ENCODE data around the gene FAM200A.
"Not testable (repeated sequence)": the region's sequence is repeated elsewhere in the genome, so short reads cannot be mapped to it uniquely, and the experiment has no call there.

The FAM200A gene
- 2.3 to 10.3 (median 6.5) reads per million in 18 experiments for total RNA-seq

DNA sequence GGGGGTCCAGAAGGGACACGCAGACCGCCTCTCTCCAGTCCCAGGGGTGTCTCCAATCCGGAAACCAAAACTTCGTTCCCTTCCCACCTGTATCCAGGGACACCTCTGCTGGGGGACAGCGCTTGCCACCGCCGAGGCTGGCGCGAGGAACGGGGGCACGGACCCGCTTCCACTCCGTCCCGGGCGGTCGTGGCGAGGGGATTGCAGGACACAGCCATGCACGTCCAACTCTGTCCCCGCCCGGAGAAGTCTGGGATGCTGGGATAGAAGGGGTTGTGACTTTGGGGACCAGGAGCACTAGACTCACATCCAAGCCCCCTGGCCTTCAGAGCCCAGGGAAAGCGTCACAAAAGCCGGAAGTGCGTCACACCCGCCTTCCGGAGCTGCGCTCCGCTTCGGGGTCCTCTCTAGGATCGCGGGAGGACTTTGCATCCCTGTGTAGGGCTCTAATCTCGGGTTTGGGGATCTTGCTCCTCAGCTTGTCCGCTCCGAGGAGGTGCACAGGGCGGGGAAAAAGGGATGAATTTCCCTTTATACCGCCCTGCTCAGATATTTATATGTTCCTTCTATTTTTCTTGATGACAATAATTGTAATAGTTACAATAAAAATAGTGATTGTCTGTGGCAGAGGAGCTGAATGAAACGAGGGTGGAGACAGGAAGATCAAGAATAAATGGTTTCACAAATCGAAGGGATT, at the start of gene FAM200A:
TSS of gene FAM200A (minus strand) at position 348 of the 697 bp plus-strand sequence. CDS start 3,707 bp downstream, outside the sequence.
- peak; percentile 87 to 92 for DNase-seq

DNA sequence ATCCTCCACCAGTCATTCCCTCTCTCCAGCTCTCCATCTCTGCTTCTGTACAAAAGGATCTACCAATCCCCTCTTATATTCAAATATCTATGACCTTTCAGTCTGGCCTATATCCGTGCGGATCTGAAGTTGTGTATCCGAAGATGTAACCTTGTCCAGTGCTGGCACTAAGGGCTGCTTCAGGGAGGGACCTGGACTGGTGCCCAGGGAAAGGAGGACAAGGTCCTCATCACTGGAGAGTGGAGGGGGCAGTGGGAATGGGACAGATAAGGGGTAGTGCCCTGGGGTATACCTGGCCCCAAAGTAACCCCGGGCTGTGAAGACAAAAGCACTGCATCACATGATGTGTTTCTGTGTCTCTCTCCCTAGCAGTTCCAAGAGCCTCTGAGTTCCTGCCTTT, 47.9 kb upstream of the FAM200A start:
- no peak for DNase-seq

DNA sequence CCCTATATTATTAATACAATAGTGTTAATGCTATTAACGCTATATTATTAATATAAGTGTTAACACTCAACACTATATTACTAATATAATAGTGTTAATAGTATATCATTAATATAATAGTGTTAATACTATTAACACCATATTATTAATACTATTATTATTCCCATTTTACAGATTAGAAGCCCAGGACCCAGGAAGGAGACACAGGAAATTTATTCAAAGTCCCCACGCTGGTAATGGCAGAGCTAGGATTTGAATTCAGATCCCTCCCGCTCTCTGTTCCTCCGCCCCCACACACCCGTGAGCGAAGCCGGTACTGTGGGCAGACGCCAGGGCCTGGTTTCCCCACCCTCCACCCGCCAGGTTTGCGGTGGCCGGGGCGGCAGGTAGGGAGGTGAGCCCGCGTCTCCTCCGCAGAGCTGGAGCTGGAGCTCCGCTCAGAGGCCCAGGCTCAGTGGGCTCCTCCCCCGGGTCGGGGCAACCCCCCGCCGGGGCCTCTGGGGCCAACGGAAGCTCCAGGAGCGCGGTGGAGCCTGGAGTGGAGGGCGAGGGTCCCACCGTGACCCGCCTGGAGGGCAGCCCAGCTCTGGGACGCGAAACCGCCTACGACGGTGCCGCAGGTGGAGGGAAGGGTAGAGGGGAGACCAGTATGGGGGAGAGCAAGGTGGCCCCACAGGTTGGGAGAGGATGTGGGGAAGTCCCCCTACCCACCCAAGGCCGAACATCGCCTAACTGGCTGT, 46.0 kb upstream of the FAM200A start, which contains the start of gene TMEM225B:
TSS of gene TMEM225B (plus strand) at position 506 of the 740 bp plus-strand sequence. CDS start 6,122 bp downstream, outside the sequence.
- DNase-seq = no peak

DNA sequence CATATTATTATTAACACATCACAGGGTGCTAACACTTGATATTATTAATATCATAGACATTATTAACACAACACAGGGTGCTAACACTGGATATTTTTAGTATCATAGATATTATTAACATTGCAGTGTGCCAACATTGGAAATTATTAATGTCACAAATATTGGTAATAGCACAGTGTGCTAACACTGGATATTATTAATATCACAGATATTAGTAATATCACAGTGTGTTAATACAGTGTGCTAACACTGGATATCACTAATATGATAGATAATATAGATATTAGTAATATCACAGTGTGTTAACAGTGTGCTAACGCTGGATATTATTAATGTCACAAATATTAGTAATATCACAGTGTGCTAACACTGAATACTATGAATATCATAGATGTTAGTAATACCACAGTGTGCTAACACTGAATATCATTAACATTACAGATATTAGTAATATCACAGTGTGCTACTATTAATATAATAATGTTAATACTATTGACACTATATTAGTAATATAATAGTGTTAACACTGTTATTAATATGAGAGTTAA, 44.6 kb upstream of the FAM200A start:
- DNase-seq = no peak

DNA sequence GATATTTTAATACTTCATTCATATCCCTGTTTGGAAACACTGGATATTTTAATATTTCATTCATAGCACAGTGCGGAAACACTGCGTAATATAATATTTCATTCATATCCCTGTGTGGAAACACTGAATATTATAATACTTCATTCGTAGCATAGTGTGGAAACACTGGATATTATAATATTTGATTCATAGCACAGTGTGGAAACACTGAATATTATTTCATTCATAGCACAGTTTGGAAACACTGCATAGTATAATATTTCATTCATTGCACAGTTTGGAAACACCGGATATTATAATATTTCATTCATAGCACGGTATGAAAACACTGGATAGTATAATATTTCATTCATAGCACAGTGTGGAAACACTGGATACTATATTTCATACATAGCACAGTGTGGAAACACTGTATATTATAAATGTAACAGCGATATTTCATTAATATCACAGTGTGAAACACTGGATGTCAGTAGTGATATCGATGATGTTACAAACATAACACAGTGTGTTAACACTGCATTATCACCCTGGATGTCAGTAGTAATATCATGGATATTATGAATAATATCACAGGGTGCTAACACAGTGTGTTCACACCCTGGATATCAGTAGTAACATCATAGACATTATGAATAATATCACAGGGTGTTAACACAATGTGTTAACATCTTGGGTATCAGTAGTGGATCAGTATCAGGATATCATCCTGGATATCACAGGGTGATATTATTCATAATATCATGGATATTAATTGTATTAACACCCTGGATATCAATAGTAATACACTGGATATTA, 43.2 kb upstream of the FAM200A start:
- DNase-seq = no peak

DNA sequence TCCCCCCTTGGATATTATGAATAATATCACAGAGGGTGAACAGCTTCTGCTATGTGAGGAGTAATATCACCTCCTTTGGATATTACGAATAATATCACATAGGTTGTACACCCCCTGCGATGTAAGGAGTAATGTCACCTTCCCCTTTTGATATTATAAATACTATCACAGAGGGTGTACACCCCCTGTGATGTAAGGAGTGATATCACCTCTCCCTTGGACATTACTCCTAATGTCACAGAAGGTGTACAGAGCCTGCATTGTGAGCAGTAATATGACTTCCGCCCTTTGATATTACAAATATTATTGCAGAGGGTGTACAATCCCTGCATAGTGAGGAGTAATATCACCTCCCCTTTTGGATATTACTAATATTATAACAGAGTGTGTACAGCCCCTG, 37.0 kb upstream of the FAM200A start:
- DNase-seq = no peak

DNA sequence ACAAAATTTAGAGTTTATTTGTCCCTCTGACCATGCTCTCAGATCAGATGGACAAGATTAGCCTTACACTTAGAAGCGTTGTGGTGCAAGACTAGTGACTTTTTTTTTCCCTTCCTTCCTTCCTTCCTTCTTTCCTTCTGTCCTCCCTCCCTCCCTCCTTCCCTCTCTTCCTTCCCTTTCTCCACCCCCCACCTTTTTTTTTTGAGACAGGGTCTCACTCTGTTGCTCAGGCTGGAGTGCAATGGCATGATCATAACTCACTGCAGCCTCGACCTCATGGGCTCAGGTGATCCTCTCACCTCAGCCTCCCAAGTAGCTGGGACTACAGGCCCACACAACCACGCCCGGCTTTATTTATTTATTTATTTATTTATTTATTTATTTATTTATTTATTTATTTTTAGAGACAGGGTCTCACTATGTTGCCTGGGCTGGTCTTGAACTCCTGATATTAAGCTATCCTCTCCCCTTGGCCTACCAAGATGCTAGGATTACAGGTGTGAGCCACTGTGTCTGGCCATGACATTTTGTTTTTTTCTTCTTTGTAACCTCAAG, 28.9 kb upstream of the FAM200A start:
- DNase-seq = not testable (repeated sequence)

DNA sequence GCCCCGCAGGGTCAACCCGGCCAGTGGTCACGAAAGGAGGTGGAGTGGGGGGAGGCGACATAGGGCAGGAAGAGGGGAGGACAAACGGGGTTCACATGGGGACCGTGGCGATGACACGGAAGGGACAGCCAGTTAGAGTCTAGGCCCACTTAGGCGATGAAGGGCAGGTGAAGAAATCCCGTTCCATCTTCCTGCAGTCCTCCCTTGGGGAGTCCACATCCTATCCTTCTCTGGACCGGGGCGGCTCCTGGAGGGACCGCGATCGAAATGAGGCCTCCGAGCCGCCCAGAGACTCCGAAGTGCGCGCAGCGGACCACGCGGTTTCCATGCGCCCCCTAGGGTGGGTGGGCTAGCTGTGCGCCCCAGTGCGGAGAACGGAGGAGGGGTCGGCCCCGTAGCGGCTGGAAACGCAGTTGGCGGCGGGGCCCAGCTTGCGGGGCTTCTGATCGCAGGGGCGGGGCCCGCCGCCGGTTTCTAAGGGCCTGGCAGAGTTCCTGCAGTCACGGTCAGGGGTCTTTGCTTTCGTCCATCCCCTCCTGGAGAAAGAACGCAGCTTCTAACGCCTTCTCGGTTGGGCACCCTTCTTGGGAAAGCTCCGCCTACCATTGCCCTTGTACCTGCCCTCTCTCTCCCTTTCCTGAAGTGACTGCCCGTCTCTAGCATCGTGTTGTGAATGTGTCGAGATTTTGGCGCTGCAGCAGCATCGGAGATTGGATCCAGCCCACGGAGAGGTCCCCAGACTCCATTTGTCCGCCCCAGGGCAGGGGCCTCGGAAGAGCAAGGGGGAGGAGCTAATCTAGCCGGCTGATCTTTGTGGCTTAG, 28.3 kb upstream of the FAM200A start:
- no peak for DNase-seq

DNA sequence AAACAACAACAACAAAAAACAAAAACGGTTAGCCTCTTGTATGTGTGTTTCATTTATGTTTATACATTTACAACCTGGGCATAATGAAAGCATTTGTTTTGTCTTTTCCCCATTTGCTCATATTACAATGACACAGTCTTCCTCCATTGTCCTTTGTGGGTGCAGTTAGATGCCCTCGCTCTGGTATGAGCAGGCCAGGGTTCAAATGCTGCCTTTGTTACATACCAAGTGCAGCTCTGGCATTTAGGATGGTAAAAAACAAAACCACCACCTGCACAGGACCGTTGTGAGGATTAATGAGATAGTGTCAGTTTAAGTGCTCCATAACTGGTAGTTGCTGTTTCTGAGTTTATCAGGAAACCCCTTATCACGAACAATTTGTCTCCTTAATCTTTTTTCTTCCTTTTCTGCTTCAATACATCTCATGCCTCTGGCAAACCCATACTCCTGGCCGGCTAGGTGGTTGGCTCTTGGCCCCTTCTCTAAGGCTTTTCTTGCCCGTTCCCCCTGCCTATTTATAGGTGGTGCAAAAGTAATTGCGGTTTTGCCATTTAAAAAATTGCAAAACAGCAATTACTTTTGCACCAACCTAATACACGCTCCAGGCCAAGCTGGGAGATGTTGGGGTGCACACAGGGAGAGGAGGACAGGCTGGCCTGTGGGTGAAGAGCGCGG, 27.5 kb upstream of the FAM200A start:
- DNase-seq = no peak

DNA sequence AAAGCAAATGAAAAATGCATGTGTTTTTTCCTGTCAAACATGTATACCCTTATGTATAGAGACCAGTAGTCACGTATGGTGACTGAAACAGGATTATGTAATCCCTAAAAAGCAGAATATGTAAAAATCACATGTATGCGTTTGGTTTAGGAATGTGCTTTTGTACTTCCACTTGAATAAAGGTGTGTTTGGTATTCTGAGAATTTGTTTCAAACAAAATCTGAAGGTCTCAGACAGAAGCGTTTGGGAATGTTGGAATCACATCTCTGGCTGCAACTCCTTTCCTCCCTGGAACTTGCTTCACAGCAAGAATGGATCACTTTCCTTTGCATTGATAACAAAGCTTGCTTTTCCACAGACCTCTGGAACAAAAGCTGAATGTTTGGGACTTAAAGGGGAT, 24.3 kb upstream of the FAM200A start:
- DNase-seq = no peak

DNA sequence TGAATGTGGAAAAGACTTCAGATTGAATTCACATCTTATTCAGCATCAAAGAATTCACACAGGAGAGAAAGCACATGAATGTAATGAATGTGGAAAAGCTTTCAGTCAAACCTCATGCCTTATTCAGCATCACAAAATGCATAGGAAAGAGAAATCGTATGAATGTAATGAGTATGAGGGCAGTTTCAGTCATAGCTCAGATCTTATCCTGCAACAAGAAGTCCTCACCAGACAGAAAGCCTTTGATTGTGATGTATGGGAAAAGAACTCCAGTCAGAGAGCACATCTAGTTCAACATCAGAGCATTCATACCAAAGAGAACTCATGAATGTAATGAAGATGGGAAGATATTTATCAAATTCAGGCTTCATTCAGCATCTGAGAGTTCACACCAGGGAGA, 21.3 kb upstream of the FAM200A start:
- DNase-seq = no peak

DNA sequence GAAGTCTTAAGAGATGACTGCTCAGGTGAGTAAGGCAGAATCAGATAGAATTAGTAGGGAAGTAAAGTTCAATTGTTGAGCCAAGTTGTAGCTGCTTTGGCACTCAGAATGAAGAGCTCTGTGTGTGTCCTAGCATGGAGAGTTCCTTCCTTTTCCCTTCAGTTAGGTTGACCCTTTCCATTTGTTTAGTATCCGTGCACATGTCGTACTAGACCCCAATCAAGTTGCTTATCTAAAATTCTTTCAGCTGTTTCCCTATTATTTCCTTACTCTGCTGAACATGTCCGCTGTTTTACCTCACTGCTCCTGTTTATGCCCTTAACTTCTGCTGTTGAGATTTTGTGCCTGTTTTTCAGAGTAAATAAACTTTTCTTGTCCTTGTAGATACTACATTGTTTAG, 19.9 kb upstream of the FAM200A start:
- no peak for DNase-seq

DNA sequence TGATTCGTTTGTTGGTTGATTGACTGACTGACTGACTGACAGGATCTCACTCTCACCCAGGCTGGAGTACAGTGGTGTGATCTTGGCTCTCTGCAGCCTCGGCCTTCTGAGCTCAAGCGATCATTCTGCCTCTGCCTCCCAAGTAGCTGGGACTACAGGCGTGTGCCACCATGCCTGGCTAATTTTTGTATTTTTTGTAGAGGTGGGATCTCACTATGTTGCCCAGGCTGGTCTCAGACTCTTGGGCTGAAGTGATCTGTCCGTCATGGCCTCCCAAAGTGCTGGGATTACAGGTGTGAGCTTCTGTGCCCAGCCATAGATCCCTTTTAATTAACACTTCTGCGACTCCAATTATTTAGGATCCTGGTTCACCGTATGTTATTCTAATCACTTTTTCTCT, 16.9 kb upstream of the FAM200A start:
- not testable (repeated sequence) for DNase-seq

DNA sequence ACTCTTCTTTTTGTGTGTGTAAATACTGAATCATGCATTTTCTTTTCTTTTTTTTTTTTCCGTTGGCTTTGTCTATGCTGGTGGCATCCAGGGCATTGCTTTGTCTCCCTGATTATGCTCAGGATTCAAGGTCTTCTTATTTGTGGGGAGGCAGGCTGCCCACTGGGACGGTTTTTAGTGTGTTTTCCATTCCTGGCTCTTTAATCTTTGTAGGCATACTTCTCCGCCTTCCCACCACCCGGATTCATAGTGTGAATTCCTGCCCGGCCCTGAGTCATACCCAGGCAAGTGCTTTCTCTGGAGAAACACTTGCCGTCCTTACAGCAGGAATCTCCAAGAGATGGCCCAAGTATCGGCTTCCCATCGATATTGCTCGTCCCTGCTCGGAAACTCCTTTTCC, 11.7 kb upstream of the FAM200A start:
- no peak for DNase-seq

DNA sequence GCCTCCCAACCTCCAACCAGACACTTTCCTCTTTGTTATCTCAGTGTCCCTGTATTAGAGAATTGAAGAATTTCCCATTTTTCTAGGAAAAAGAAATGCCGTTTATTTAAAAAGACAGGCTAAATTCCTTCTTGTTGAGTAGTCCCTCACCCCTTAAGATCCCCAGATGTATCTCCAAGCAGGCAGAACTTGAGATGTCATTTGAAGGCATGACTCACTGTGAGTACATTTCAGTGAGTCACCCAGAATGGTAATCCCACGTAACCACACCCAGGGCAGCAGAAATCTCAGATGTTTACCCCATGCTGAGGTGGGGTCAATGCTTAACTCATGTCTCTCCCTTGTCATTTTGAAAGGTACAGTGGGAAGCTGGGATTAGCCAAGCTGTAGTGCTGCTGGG, 10.9 kb upstream of the FAM200A start:
- peak; percentile 74 to 90 for DNase-seq

DNA sequence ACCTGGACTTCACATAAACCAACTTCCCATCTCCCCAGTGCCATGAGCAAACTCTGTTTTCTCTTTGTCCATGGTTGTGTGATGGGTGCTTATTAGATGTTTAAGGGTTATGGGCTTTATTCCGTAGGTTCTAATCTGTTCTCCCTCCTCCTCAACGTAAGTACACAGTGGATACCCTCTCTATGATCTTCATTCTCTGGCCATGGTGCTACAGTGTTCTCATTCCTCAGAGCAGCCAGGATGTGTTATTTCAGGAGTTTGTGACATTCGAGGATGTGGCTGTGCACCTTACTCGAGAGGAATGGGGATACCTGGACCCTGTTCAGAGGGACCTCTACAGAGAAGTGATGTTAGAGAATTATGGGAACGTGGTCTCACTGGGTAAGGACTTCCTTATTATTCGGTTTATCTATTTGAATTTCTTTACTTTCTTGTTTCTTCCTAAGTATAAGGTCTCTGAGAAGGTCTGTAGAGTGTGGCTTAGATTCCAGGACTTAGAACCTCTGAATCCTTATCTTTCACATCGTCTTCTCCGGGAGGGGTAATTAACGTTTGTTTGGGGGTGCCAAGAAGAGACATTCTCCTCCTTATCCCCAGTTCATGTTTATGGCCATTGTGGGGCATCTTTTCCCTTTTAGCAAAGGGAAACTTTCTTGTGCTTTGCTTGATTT, 10.3 kb upstream of the FAM200A start:
- no peak for DNase-seq

DNA sequence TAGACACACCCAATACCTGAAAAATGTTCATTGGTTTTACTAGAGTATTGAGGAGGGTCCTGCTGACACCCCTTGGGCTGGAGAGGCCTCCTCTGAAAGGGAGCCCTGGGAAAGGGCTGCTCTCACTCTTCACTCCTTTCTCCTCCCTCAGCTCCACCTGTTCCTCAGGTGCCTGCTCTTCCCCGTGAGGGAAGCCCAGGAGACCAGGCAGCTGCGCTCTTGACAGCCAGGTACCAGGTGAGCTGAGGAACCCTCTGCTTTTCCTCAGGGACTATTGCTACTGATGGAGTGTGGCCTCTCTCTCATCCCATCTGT, 9.8 kb upstream of the FAM200A start:
- no peak for DNase-seq

DNA sequence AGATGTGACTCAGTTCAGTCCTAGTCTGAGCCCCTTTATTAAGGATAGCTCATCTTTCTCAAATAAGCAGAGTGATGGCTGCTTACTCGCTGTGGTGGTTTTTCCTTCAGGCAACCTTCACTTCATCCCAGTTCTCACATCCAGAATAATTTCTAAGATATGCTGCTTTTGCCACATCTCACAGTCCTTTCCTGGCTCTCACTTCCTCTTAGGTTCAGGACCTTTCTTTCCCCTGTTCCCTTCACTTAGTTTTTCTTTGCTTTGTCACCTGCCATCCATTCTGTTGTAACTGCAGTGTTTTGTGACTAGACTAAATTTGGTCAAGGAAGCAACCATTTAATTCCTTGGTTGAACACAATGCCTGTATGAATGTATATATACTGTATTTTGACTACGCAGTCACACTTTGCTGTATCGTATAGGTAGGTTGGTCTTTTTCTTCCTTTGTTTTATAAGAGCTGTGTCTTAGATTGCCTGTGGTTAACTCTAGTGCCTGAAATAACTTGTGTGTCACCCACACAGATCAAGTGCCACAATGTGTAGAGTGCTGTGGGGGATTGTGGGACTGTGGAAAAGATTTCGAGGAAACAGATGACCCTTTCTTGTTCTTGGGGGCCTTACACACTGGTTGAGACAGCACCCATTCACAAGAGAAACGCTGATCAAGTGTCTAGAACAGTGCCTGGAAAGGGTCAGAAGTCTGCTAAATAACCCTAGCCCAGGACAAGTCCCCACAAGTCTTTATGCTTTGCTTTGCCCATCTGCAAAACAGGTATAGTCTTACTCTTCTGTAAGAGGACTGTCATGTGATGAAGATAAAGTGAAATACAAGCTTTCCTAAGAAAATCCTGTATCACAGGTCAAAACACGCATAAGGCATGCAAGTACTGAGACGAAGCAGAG, 9.2 kb upstream of the FAM200A start:
- DNase-seq = no peak

DNA sequence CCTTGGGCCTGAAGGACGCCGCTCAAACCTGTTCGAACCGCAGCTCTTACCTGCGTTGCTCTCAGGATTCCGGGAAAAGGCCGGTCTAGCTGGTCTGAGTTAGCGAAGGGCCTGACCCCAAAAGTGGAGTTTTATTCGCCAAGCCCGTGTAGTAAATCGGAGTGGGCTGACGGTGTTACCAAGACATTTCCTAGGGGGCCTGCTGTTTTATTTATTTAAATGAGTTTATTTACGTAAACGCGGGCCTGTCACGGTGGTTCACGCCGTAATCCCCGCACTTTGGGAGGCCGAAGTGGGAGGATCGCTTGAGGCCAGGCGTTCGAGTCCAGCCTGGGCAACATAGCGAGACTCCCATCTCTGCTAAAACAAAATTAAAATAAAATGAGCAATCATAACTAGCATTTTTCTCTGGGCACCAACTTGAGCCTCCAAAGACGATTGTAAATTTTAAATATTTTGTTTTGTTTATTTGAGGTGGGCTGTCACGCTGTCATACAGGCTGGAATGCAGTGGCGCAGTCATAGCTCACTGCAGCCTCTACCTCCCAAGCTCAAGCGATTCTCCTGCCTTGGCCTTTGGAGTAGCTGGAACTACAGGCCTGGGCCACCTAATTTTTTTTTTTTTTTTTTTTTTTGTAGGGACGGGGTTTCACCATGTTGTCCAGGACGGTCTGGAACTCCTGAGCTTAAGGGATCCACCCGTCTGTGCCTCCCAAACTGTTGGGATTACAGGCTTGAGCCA, 7.4 kb upstream of the FAM200A start:
- no peak for DNase-seq
